Natural killer cell (primary cell): Measurements from ENCODE around the gene BCAS1. TPM values are rescaled to one million over a fixed set of nuclear protein-coding genes. Genes with fewer than 3 reads are reported as not detected.

ENCODE experiments used
- ATAC-seq, 3 donors: fragments of 150-1000 bp in 2 of 3; fragments of 200-7000 bp in 1 of 3; cut with Tn5 transposase; 1 replicate in 1 of 3; 2 replicates in 2 of 3; pipeline ENCODE4 v1.10.0; 2021; ENCODE audit warnings: mild to moderate bottlenecking in 2 of 3, moderate library complexity in 2 of 3
- DNase-seq, 2 donors: peaks; one replicate each; pipeline versions ENCODE4 v3.0.0 to v3.0.0-alpha.2; 2013 to 2021; ENCODE audit warnings: mixed read lengths in 1 of 2
- H3K27ac ChIP-seq: one replicate; pipeline ENCODE4 v1.5.1; 2013; ENCODE audit warnings: mild to moderate bottlenecking, low read length
- H3K27me3 ChIP-seq: one replicate; pipeline ENCODE4 v1.6.1; 2013; ENCODE audit warnings: low read length; ENCODE audit not compliant: control insufficient read depth, insufficient read depth
- H3K36me3 ChIP-seq: one replicate; pipeline ENCODE4 v1.6.1; 2013; ENCODE audit warnings: low read length; ENCODE audit not compliant: control insufficient read depth, insufficient read depth
- H3K4me1 ChIP-seq: one replicate; pipeline ENCODE4 v1.6.1; 2013; ENCODE audit warnings: low read length; ENCODE audit not compliant: control insufficient read depth, insufficient read depth
- H3K4me3 ChIP-seq: one replicate; pipeline ENCODE4 v1.5.1; 2013; ENCODE audit warnings: low read length
- H3K9me3 ChIP-seq: one replicate; pipeline ENCODE4 v1.6.1; 2013; ENCODE audit warnings: low read length; ENCODE audit not compliant: control insufficient read depth, insufficient read depth
- H3K27ac Mint-ChIP-seq, 2 donors: one replicate each; pipeline ENCODE4 v1.8.0; 2022; ENCODE audit warnings: mild to moderate bottlenecking in 2 of 2, mixed read lengths in 2 of 2, moderate library complexity in 1 of 2
- H3K27me3 Mint-ChIP-seq, 2 donors: one replicate each; pipeline ENCODE4 v1.8.0; 2022; ENCODE audit warnings: low read depth in 2 of 2, mixed read lengths in 2 of 2
- H3K36me3 Mint-ChIP-seq: one replicate; pipeline ENCODE4 v1.8.0; 2022; ENCODE audit warnings: mixed read lengths
- H3K4me1 Mint-ChIP-seq, 2 donors: one replicate each; pipeline ENCODE4 v1.8.0; 2022; ENCODE audit warnings: mixed read lengths in 2 of 2
- H3K4me3 Mint-ChIP-seq: one replicate; pipeline ENCODE4 v1.8.0; 2022; ENCODE audit warnings: mild to moderate bottlenecking, moderate library complexity, mixed read lengths
- H3K9me3 Mint-ChIP-seq, 2 donors: one replicate each; pipeline ENCODE4 v1.8.0; 2022; ENCODE audit warnings: mixed read lengths in 2 of 2
- CTCF ChIP-seq: fragments of 200-600 bp; IDR thresholded peaks from one replicate; pipeline ENCODE4 v1.8.0; 2022; ENCODE audit warnings: antibody characterized with exemption
- WGBS: methylation state at CpG from one replicate; pipeline ENCODE4 v1.1.7; 2013; ENCODE audit warnings: missing lambda C conversion rate; ENCODE audit not compliant: insufficient coverage; 5-methylcytosine and 5-hydroxymethylcytosine counted together
- intact Hi-C: fragments of 100-400 bp; cut with micrococcal nuclease; formaldehyde crosslinking; loops from one replicate; pipeline ENCODE4 v1.14.2; 2022
- total RNA-seq, 4 donors: library from RNA; stranded (reverse); fragments of 120-200 nt in 1 of 4; gene quantifications; one replicate each; pipeline versions ENCODE4 v1.2.3 to v1.2.4, GENCODE V29; 2013 to 2022

The BCAS1 gene
- total RNA-seq, 3 donors from 2014 or later (not counting 1 experiment from before 2014, with no cell fraction given): 0.31 to 1.2 (median 0.68) TPM

GRCh38 chr20:53980031-53980465 is 90.3 kb downstream of the BCAS1 start:
- ATAC-seq (no peak), DNase-seq (no peak)
- no peak for TF ChIP-seq CTCF
- peaks cover 13 to 60% of the 10 kb centered on the region in 2 donors for H3K27me3 Mint-ChIP-seq
- no peaks in the 10 kb centered on the region for H3K4me1 ChIP-seq
- no peaks in the 10 kb centered on the region for H3K9me3 ChIP-seq
- no peaks in the 10 kb centered on the region for H3K36me3 ChIP-seq
- H3K36me3 Mint-ChIP-seq: peaks cover 6% of the 10 kb centered on the region
- intact Hi-C loops: no loop called here
- WGBS: 81% methylated on average over 3 of the region's 4 CpGs
- H3K27me3 ChIP-seq: no peaks in the 10 kb centered on the region
- no peak overlapping the region for H3K27ac Mint-ChIP-seq
- H3K4me1 Mint-ChIP-seq: peaks cover 0 to 4% of the 10 kb centered on the region in 2 donors
- peaks cover 0 to 2% of the 10 kb centered on the region in 2 donors for H3K9me3 Mint-ChIP-seq
- H3K4me3 Mint-ChIP-seq: no peak overlapping the region
- H3K4me3 ChIP-seq: no peak overlapping the region
- no peak overlapping the region for H3K27ac ChIP-seq

- DNase-seq (no peak), ATAC-seq (no peak)
- intact Hi-C loops: no loop called here
- H3K27me3 Mint-ChIP-seq: peaks cover 14 to 48% of the 10 kb centered on the region in 2 donors
- no peak overlapping the region for H3K4me3 Mint-ChIP-seq
- Histone ChIP-seq H3K9me3 (no peaks in the 10 kb centered on the region), H3K4me1 (no peaks in the 10 kb centered on the region), H3K36me3 (no peaks in the 10 kb centered on the region), H3K4me3 (no peak overlapping the region), H3K27ac (no peak overlapping the region), H3K27me3 (no peaks in the 10 kb centered on the region)
- TF ChIP-seq CTCF: no peak
- no peak overlapping the region for H3K27ac Mint-ChIP-seq
- peaks cover 0 to 4% of the 10 kb centered on the region in 2 donors for H3K4me1 Mint-ChIP-seq
- H3K9me3 Mint-ChIP-seq: peaks cover 0 to 4% of the 10 kb centered on the region in 2 donors
- peaks cover 11% of the 10 kb centered on the region for H3K36me3 Mint-ChIP-seq
Observed at GRCh38 chr20:53978497-53978896, 91.9 kb downstream of the BCAS1 start.

GRCh38 chr20:53977391-53977790 is 93.0 kb downstream of the BCAS1 start:
- H3K27me3 ChIP-seq: no peaks in the 10 kb centered on the region
- no peak overlapping the region for H3K4me3 ChIP-seq
- Mint-ChIP-seq H3K4me1 (peaks cover 0 to 4% of the 10 kb centered on the region in 2 donors), H3K9me3 (peaks cover 0 to 5% of the 10 kb centered on the region in 2 donors), H3K36me3 (peaks cover 14% of the 10 kb centered on the region), H3K27me3 (peaks cover 14 to 47% of the 10 kb centered on the region in 2 donors), H3K4me3 (no peak overlapping the region), H3K27ac (no peak overlapping the region)
- 67% methylated on average over 1 of the region's 1 CpG for WGBS
- H3K9me3 ChIP-seq: no peaks in the 10 kb centered on the region
- no peak for TF ChIP-seq CTCF
- DNase-seq (no peak), ATAC-seq (no peak)
- no peaks in the 10 kb centered on the region for H3K4me1 ChIP-seq
- H3K27ac ChIP-seq: no peak overlapping the region
- no peaks in the 10 kb centered on the region for H3K36me3 ChIP-seq
- intact Hi-C loops: no loop called here

- no peak for DNase-seq
- Histone ChIP-seq H3K4me3 (no peak overlapping the region), H3K9me3 (no peaks in the 10 kb centered on the region), H3K36me3 (no peaks in the 10 kb centered on the region), H3K4me1 (no peaks in the 10 kb centered on the region), H3K27me3 (no peaks in the 10 kb centered on the region), H3K27ac (no peak overlapping the region)
- WGBS: 92% methylated on average over 5 of the region's 5 CpGs
- H3K27me3 Mint-ChIP-seq: peaks cover 11 to 40% of the 10 kb centered on the region in 2 donors
- no peak overlapping the region for H3K27ac Mint-ChIP-seq
- no peak for ATAC-seq
- no peak for TF ChIP-seq CTCF
- H3K9me3 Mint-ChIP-seq: peaks cover 0 to 5% of the 10 kb centered on the region in 2 donors
- no peak overlapping the region for H3K4me3 Mint-ChIP-seq
- intact Hi-C loops: no loop called here
- peaks cover 14% of the 10 kb centered on the region for H3K36me3 Mint-ChIP-seq
- H3K4me1 Mint-ChIP-seq: no peaks in the 10 kb centered on the region
Observed at GRCh38 chr20:53975761-53976160, 94.6 kb downstream of the BCAS1 start.
